Body of pancreas (tissue), 4 donors: ENCODE measurements around the gene GGT7. TPM values are rescaled to one million over a fixed set of nuclear protein-coding genes. Genes with fewer than 3 reads are reported as not detected.
"Not testable (repeated sequence)": the region's sequence is repeated elsewhere in the genome, so short reads cannot be mapped to it uniquely, and the experiment has no call there.

ENCODE experiments used
- ATAC-seq: fragments of 150-250 bp; one replicate; pipeline ENCODE4 v1.9.1; 2016
- DNase-seq, 4 donors: peaks; one replicate each; pipeline ENCODE4 v3.0.0-alpha.2; 2019
- H3K27ac ChIP-seq, 4 donors: fragments of 200-600 bp; sonication (generic); 1 replicate in 3 of 4; 2 replicates in 1 of 4; pipeline versions ENCODE4 v1.5.1 to v1.6.1; 2016 to 2019; ENCODE audit warnings: mild to moderate bottlenecking in 1 of 4, mixed read lengths in 1 of 4, moderate library complexity in 1 of 4
- H3K27me3 ChIP-seq, 2 donors: fragments of 200-600 bp; sonication (generic); one replicate each; pipeline ENCODE4 v1.6.0; 2016; ENCODE audit warnings: mild to moderate bottlenecking in 1 of 2
- H3K36me3 ChIP-seq, 2 donors: fragments of 200-600 bp; sonication (generic); replicated peaks in 1 of 2; 2 replicates each; pipeline ENCODE4 v1.5.1; 2016; ENCODE audit warnings: low read depth in 2 of 2; ENCODE audit not compliant: insufficient read depth in 1 of 2
- H3K4me1 ChIP-seq: fragments of 200-600 bp; sonication (generic); one replicate; pipeline ENCODE4 v1.6.0; 2016
- H3K4me3 ChIP-seq, 2 donors: fragments of 200-600 bp; sonication (generic); 1 replicate in 1 of 2; 2 replicates in 1 of 2; pipeline ENCODE4 v1.5.1; 2016 to 2019
- H3K9me3 ChIP-seq, 3 donors: fragments of 200-600 bp; sonication (generic); 1 replicate in 2 of 3; 2 replicates in 1 of 3; pipeline ENCODE4 v1.5.1; 2016
- POLR2A ChIP-seq, 3 donors: fragments of 450-650 bp; IDR thresholded peaks; one replicate each; pipeline ENCODE4 v1.6.1; 2016; ENCODE audit warnings: antibody characterized with exemption in 3 of 3, mild to moderate bottlenecking in 2 of 3
- WGBS, 2 donors: methylation state at CpG; one replicate each; pipeline ENCODE4 v1.1.5; 2017; 5-methylcytosine and 5-hydroxymethylcytosine counted together
- intact Hi-C: fragments of 100-400 bp; cut with DNase I; formaldehyde crosslinking; loops from one replicate; pipeline ENCODE4 v1.15.1; 2023
- total RNA-seq, 2 donors: library from RNA; depleted of rRNA; stranded (reverse); fragments of >200 nt; gene quantifications; one replicate each; pipeline ENCODE4 v1.1.0, GENCODE V29; 2016
- TF ChIP-seq, protein P1 (sequence below), 7 experiments: fragments of 450-650 bp in 4 of 7; fragments of 200-600 bp in 3 of 7; sonication (generic) in 3 of 7; IDR thresholded peaks; one replicate each; pipeline ENCODE4 v1.5.1; 2016 to 2019; ENCODE audit warnings: antibody characterized with exemption in 7 of 7

Gene GGT7
- total RNA-seq, 2 donors from 2014 or later = 19.2 to 22.7 TPM

GRCh38 chr20:34820805-34821578, 51.7 kb downstream of the GGT7 start:
- no peak overlapping the region for H3K4me3 ChIP-seq
- no peaks in the 10 kb centered on the region for H3K27me3 ChIP-seq
- H3K27ac ChIP-seq = no peak overlapping the region
- DNase-seq (no peak), ATAC-seq (no peak)
- no peak for TF ChIP-seq POLR2A (IDR thresholded peaks at IDR 0.05)
- TF ChIP-seq, protein P1, sequence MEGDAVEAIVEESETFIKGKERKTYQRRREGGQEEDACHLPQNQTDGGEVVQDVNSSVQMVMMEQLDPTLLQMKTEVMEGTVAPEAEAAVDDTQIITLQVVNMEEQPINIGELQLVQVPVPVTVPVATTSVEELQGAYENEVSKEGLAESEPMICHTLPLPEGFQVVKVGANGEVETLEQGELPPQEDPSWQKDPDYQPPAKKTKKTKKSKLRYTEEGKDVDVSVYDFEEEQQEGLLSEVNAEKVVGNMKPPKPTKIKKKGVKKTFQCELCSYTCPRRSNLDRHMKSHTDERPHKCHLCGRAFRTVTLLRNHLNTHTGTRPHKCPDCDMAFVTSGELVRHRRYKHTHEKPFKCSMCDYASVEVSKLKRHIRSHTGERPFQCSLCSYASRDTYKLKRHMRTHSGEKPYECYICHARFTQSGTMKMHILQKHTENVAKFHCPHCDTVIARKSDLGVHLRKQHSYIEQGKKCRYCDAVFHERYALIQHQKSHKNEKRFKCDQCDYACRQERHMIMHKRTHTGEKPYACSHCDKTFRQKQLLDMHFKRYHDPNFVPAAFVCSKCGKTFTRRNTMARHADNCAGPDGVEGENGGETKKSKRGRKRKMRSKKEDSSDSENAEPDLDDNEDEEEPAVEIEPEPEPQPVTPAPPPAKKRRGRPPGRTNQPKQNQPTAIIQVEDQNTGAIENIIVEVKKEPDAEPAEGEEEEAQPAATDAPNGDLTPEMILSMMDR (IDR thresholded peaks at IDR 0.05) = no peak
- peaks cover 45% of the 10 kb centered on the region for H3K4me1 ChIP-seq
- no peaks in the 10 kb centered on the region for H3K9me3 ChIP-seq
- WGBS, 2 donors = 32 to 37% methylated on average over 8 of the region's 8 CpGs
- intact Hi-C loops = no loop called here
- H3K36me3 ChIP-seq = no peaks in the 10 kb centered on the region

DNA sequence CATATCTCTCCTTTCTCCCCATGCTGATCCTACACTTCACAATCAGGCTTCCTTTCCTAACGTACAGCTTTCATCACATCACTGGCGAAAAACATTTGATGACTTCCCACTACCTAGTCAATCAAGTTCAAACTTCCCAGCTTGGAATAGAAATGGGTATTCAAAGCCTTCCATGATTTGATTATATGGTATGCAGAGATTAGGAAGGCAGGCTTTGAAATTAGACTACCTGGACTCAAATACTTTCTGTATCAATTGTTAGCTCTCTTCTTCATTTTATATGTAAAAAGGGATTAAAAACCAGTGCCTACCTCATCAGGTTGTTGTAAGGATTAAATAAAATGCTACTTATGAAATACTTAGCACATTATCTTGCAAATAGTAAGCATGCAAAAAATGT, 54.9 kb downstream of the GGT7 start:
- peaks cover 29% of the 10 kb centered on the region for H3K4me1 ChIP-seq
- H3K4me3 ChIP-seq = no peak overlapping the region
- ATAC-seq = no peak
- no peaks in the 10 kb centered on the region for H3K27me3 ChIP-seq
- TF ChIP-seq POLR2A (IDR thresholded peaks at IDR 0.05) = no peak
- TF ChIP-seq, protein P1 (IDR thresholded peaks at IDR 0.05) = no peak
- WGBS, 2 donors = 46 to 47% methylated on average over 2 of the region's 2 CpGs
- H3K9me3 ChIP-seq = no peaks in the 10 kb centered on the region
- H3K36me3 ChIP-seq = no peaks in the 10 kb centered on the region
- no peak overlapping the region for H3K27ac ChIP-seq
- DNase-seq = no peak
- intact Hi-C loops = no loop called here

DNA sequence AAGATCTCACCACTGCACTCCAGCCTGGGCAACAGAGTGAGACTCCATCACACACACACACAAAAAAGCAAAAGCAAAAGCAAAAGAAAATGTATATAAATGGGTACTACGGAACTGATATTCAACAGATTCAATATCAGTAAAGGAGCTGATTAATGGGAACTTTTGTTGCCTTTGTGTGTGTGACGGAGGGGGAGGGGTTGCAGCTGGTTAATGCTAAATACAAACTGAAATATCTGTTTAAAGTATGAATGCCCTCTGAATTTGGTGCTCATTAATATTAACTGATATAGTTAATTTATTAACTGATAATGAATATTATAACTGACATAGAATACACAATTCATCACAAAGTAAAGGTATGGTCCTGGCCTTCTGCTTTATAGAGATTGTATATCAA, 55.6 kb downstream of the GGT7 start:
- 17 to 24% methylated on average over 2 of the region's 2 CpGs for WGBS, 2 donors
- no peaks in the 10 kb centered on the region for H3K9me3 ChIP-seq
- no peak for TF ChIP-seq POLR2A (IDR thresholded peaks at IDR 0.05)
- TF ChIP-seq, protein P1 (IDR thresholded peaks at IDR 0.05) = no peak
- peaks cover 25% of the 10 kb centered on the region for H3K4me1 ChIP-seq
- H3K27me3 ChIP-seq = no peaks in the 10 kb centered on the region
- no peak overlapping the region for H3K4me3 ChIP-seq
- ATAC-seq (no peak), DNase-seq (no peak)
- no peak overlapping the region for H3K27ac ChIP-seq
- H3K36me3 ChIP-seq = no peaks in the 10 kb centered on the region
- intact Hi-C loops = no loop called here

GRCh38 chr20:34815636-34816035, 57.0 kb downstream of the GGT7 start:
- Histone ChIP-seq H3K36me3 (no peaks in the 10 kb centered on the region), H3K9me3 (no peaks in the 10 kb centered on the region), H3K27me3 (no peaks in the 10 kb centered on the region), H3K27ac (no peak overlapping the region), H3K4me3 (no peak overlapping the region), H3K4me1 (peaks cover 25% of the 10 kb centered on the region)
- intact Hi-C loops = no loop called here
- TF ChIP-seq POLR2A (IDR thresholded peaks at IDR 0.05) = no peak
- TF ChIP-seq, protein P1 (IDR thresholded peaks at IDR 0.05) = no peak
- no peak for DNase-seq
- ATAC-seq = no peak
- 81 to 91% methylated on average over 1 of the region's 1 CpG for WGBS, 2 donors

- DNase-seq = no peak
Measured at GRCh38 chr20:34808583-34808982, 64.1 kb downstream of the GGT7 start.

DNA sequence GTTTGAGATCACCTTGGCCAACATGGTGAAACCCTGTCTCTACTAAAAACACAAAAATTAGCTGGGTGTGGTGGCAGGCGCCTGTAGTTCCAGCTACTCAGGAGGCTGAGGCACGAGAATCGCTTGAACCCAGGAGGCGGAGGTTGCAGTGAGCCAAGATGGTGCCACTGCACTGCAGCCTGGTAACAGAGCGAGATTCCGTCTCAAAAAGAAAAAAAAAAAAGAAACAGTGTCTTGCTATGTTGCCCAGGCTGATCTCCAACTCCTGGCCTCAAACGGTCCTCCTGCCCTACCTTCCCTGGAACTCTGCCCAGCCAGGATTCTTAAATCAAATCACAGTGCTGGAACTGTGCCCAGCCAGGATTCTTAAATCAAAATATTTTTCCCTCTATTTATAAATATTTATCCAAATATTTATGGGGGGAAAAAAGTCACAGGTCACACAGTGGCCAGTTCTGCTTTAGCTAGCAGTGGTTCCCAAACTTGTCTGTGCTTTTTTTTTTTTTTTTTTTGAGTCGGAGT, 64.7 kb downstream of the GGT7 start:
- 79% methylated on average over 8 of the region's 8 CpGs for WGBS, 2 donors
- H3K9me3 ChIP-seq, H3K4me3 ChIP-seq, intact Hi-C loops, H3K36me3 ChIP-seq, H3K27ac ChIP-seq, H3K27me3 ChIP-seq, ATAC-seq: not testable (repeated sequence)
- H3K4me1 ChIP-seq = peaks cover 16% of the 10 kb centered on the region
- peak; percentile 22 to 62 (median 38) for DNase-seq

More at GRCh38 chr20:34808583-34808982, 64.1 kb downstream of the GGT7 start:
- ATAC-seq = no peak
- intact Hi-C loops = no loop called here
- H3K27ac ChIP-seq = no peak overlapping the region
- no peaks in the 10 kb centered on the region for H3K27me3 ChIP-seq
- H3K9me3 ChIP-seq = no peaks in the 10 kb centered on the region
- no peak overlapping the region for H3K4me3 ChIP-seq
- WGBS, 2 donors = 90 to 94% methylated on average over 5 of the region's 5 CpGs
- no peaks in the 10 kb centered on the region for H3K36me3 ChIP-seq
- TF ChIP-seq POLR2A (IDR thresholded peaks at IDR 0.05) = no peak
- H3K4me1 ChIP-seq = peaks cover 16% of the 10 kb centered on the region
